HG03571 (cell line): Measurements from ENCODE around the gene TMEM72.

Experiments used
- ATAC-seq: cut with Tn5 transposase; IDR thresholded peaks from one replicate; pipeline ENCODE4 v1.9.1; 2021; ENCODE audit not compliant: unreplicated experiment

The TMEM72 gene

DNA sequence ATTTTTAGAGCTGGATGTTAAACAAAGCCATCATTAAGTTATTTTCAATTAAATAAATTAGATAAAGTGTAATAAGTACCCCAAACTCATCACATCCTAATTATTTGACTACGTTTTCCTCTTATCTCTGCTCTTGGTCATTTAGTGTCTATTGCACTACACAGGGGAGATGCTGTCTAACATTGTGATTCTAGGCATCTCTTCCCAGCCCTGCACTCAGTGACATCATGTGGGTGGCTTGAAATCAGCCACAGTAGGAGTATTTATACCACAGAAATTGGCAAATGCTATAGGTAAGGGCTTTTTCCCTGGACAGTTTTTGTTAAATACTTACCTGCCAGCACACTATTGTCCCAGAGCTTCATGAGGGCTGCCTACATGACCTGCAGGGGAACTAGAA, 21.3 kb upstream of the TMEM72 start:
- no peak for ATAC-seq

GRCh38 chr10:44890696-44891563, 20.2 kb upstream of the TMEM72 start:
- ATAC-seq: no peak

- no peak for ATAC-seq
Measured at GRCh38 chr10:44891721-44892120, 19.4 kb upstream of the TMEM72 start.

- ATAC-seq: no peak
Measured at GRCh38 chr10:44893604-44894468, 17.3 kb upstream of the TMEM72 start.

- no peak for ATAC-seq
Measured at GRCh38 chr10:44894691-44895090, 16.4 kb upstream of the TMEM72 start.

GRCh38 chr10:44895280-44895679, 15.9 kb upstream of the TMEM72 start:
- no peak for ATAC-seq

DNA sequence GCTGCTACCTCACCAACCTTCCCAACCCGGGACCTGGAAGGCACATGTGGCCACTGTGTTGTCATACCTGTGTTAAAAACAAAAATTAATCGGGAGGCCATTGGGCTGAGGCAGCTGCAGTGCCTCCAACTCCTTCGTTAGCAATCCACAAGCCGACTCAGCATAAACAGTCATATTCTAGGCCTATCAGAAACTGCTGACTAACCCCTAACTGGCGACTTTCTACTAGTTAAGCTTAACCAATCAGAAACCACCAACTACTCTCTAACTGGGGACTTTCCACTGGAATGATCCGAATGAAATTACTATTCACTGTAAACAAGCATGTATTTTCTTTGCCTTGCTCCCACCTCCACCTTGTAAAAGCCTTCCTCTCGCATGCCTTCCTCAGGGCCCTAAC, 14.1 kb upstream of the TMEM72 start:
- ATAC-seq: no peak

DNA sequence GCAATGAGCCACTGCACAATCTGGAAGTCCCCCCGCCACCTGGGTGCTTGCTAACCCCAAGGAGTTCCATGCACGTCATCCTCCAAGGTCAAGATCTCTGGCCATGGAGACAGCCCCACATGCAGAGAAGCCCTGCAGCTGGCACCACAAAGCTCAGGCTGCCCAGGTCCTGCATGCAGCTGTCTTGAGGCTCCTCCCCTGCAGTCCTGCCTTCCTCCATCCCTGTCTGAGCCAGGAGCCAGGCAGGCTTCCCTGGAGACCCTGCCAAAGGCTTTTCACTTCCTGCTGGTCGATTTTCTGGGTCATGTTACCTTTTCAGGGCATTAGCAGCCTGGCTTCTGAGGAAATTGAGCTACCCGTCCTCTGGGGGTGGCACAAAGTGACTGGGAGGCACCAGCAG, 12.5 kb upstream of the TMEM72 start:
- ATAC-seq: no peak

GRCh38 chr10:44899450-44900080, 11.6 kb upstream of the TMEM72 start:
- ATAC-seq: no peak

DNA sequence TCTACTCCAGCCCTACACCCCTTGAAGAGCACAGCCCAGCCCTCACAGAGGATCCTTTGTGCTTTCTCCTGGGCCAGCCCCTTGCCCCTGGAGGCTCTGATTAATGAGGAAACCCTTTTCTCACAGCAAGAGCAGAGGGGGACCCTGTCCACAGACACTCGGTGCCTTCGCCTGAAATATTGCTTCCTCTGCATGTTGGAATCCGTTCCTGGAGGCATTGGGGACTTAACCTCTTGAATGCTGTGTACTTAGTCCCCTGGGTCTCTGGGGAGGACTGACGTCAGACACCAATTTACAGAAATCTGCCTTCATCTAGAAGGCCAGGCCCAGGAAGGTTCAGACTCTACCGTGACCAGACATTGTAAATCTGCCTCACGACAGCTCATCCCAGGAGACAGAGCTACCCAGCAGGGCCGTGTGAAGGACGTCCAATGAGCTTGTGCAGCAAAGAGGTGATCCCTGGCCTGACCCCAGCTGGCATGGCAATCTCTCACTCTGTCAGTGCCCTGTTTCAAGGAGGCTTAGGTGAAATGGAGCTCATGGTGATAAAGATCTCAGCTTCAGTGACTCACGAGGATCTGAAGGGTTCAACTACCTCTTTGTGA, 8.1 kb upstream of the TMEM72 start:
- no peak for ATAC-seq

GRCh38 chr10:44906486-44906885, 4.7 kb upstream of the TMEM72 start:
- ATAC-seq: no peak

- ATAC-seq: no peak
Measured at GRCh38 chr10:44907556-44907955, 3.6 kb upstream of the TMEM72 start.

- no peak for ATAC-seq
Measured at GRCh38 chr10:44908066-44908749, 2.9 kb upstream of the TMEM72 start.

DNA sequence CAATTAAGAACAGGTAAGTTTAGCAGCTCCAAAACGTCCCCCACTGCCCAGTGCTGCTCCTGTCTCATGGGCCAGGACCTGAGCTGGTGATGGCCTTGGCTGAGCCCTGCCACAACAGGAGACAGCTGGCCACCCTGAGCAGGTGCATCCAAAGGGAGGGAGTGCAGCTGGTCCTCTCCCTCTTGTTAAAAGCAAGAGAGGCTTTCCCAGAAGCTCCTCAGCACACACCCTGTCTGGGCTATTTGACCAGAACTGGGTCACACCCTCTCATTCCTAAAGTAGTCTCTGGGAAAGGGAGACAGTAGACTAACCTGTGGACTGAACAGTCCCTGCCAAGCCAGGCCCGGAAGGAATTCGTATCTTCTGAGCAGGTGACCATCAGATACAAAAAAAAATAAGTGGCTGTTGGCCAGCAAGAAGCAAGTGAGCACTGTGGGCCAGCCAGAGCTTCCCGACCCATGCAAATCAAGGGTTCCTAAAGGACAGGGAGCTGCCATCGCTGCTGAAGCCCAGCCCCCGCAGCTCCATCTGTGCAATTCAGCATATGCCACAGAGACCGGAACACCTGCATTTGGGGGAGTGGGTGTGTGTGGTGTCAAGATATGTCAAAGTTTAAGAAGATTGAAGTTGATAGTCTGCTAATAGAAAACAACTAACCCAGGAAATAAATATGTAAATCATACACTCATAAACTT, 2.1 kb upstream of the TMEM72 start:
- ATAC-seq: no peak

DNA sequence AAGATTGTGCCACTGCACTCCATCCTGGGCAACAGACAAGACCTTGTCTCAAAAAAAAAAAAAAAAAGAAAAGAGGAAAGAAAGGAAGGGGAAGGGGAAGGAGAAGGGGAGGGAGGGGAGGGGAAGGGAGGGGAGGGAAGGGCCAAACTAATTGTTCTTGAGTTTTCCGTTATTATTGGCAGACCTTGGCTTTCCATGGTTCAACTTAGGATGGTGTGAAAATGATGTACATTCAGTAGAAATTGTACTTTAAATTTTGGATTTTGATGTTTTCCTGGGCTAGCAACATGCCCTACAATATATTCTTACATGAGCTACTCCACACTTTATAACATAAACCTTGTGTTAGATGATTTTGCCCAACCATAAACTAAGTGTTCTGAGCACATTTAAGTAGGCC, 1.2 kb upstream of the TMEM72 start:
- ATAC-seq: no peak

GRCh38 chr10:44910602-44911001, 535 bp upstream of the TMEM72 start:
- ATAC-seq: no peak

- no peak for ATAC-seq
Measured at GRCh38 chr10:44911951-44912350, 814 bp downstream of the TMEM72 start.

DNA sequence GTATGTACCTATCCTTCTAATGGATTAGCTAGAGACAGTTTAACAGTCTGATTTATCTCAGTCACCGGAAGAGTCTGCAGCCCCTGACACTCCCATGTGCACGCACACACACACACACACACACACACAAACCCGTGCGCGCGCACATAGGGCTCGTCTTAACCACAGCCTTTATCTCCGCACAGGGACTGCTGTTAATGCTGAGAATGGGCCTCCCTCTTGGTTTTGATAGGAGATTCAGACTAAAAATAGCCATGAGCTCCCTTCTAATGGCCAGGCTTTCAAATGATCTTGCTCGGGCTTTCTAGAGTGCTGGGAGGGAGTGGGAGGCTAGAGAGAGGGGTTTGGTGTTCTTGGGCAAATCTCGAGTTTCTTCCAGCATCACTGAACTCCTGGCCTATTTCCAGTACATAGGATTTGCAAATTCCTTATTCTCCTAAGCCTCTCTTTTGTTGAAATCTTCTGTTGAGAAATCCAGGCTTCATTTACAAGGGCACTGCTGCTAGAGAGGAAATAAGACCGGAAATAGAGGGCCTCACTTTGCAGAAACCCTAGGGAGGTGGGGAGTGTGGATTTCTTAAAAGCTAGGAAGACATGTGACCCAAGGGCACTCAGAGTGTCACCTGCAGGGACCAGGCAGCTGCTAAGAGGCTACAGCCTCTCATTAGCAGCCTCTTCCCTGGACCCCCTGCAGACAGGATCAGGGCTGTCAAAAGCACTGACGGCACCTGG, 2.4 kb downstream of the TMEM72 start:
- no peak for ATAC-seq

DNA sequence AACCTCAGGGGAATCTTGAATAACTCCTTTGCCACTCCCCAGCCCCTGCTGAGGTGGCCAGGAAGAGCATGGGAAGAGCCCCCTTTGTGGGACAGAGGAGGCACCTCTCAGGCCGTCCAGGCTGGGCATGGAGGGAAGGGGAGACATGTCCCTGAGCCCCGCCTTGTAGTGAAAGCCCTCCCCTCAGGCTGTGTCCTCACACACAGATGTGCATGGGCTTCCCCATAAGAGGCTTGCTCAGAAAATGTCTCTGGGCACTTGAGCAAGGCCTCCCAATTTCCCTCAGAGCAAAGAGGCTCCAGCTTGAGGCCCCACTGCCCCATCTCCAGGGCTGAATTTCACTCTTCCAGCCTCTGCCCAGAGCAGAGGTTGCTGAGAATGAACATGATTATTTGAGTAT, 3.8 kb downstream of the TMEM72 start:
- ATAC-seq: no peak
